ENCODE measurements around the gene GPR78.

DNA sequence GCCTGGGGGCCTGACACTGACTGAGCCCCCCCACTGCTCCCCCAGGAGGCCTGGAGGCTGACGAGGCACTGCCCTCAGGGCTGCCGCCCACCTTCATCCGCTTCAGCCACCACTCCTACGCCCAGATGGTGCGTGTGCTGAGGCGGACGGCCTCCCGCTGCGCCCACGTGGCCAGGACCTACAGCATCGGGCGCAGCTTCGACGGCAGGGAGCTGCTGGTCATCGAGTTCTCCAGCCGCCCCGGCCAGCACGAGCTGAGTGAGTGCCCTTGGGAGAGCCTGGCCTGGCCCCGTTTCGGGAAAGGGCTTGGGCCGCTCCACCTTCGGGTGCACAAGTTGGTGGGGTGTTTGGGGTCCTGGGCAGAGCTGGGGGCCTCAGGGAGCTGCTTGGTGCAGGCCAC is 23.7 kb downstream of the GPR78 start:
- TF ChIP-seq, protein P1, sequence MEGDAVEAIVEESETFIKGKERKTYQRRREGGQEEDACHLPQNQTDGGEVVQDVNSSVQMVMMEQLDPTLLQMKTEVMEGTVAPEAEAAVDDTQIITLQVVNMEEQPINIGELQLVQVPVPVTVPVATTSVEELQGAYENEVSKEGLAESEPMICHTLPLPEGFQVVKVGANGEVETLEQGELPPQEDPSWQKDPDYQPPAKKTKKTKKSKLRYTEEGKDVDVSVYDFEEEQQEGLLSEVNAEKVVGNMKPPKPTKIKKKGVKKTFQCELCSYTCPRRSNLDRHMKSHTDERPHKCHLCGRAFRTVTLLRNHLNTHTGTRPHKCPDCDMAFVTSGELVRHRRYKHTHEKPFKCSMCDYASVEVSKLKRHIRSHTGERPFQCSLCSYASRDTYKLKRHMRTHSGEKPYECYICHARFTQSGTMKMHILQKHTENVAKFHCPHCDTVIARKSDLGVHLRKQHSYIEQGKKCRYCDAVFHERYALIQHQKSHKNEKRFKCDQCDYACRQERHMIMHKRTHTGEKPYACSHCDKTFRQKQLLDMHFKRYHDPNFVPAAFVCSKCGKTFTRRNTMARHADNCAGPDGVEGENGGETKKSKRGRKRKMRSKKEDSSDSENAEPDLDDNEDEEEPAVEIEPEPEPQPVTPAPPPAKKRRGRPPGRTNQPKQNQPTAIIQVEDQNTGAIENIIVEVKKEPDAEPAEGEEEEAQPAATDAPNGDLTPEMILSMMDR (IDR thresholded peaks at IDR 0.05; ENCODE audit: insufficient read depth, low read depth, low read length), result no peak
- TF ChIP-seq EZH2 (IDR thresholded peaks at IDR 0.05; ENCODE audit: insufficient read depth, low read length), result no peak
